Suprapubic skin (tissue), 3 donors: ENCODE results near the gene SORCS2.

Experiments
- CTCF ChIP-seq, 2 donors: fragments of 200-600 bp in 1 of 2; fragments of 450-650 bp in 1 of 2; sonication (generic) in 1 of 2; IDR thresholded peaks; one replicate each; pipeline ENCODE4 v1.5.1; 2016 to 2019; ENCODE audit warnings: antibody characterized with exemption in 2 of 2, mild to moderate bottlenecking in 1 of 2, moderate library complexity in 1 of 2
- POLR2AphosphoS5 ChIP-seq, 3 donors: sonication (generic); formaldehyde crosslinking; IDR thresholded peaks; one replicate each; pipeline ENCODE4 v1.6.1; 2017; ENCODE audit warnings: antibody characterized with exemption in 3 of 3

GRCh38 chr4:7268941-7269340 lies 76.6 kb downstream of the SORCS2 start:
- TF ChIP-seq POLR2AphosphoS5 (IDR thresholded peaks at IDR 0.05) (no peak), CTCF (IDR thresholded peaks at IDR 0.05) (no peak)
